Tibial artery (tissue), 4 donors: ENCODE results near the gene IGFN1.
"Not testable (repeated sequence)": the region's sequence is repeated elsewhere in the genome, so short reads cannot be mapped to it uniquely, and the experiment has no call there.

Experiments
- DNase-seq, 2 donors: peaks; one replicate each; pipeline ENCODE4 v3.0.0-alpha.2; 2019
- H3K27ac ChIP-seq, 2 donors: fragments of 200-600 bp; sonication (generic) in 1 of 2; 1 replicate in 1 of 2; 2 replicates in 1 of 2; pipeline ENCODE4 v1.5.1; 2018 to 2019; ENCODE audit warnings: mild to moderate bottlenecking in 1 of 2
- H3K27me3 ChIP-seq, 2 donors: fragments of 200-600 bp; sonication (generic) in 1 of 2; one replicate each; pipeline versions ENCODE4 v1.5.1 to v1.6.0; 2016 to 2019
- H3K36me3 ChIP-seq, 3 donors: fragments of 200-600 bp; sonication (generic) in 2 of 3; one replicate each; pipeline ENCODE4 v1.5.1; 2016 to 2019; ENCODE audit warnings: mild to moderate bottlenecking in 2 of 3
- H3K4me1 ChIP-seq, 4 donors: fragments of 200-600 bp; sonication (generic) in 2 of 4; 1 replicate in 3 of 4; 2 replicates in 1 of 4; pipeline ENCODE4 v1.5.1; 2016 to 2019
- H3K4me3 ChIP-seq, 2 donors: fragments of 200-600 bp; sonication (generic) in 1 of 2; 1 replicate in 1 of 2; 2 replicates in 1 of 2; pipeline ENCODE4 v1.5.1; 2018 to 2019; ENCODE audit warnings: mild to moderate bottlenecking in 2 of 2
- H3K9me3 ChIP-seq, 3 donors: fragments of 200-600 bp; sonication (generic) in 1 of 3; one replicate each; pipeline ENCODE4 v1.5.1; 2016 to 2019
- intact Hi-C: fragments of 100-400 bp; cut with DNase I; formaldehyde crosslinking; loops from one replicate; pipeline ENCODE4 v1.15.0; 2023; ENCODE audit warnings: low total_unique reads
- TF ChIP-seq, protein P1 (sequence below), 2 experiments: fragments of 200-600 bp in 1 of 2; fragments of 450-650 bp in 1 of 2; IDR thresholded peaks; one replicate each; pipeline ENCODE4 v1.5.1; 2017 to 2019; ENCODE audit warnings: antibody characterized with exemption in 2 of 2, mild to moderate bottlenecking in 1 of 2, moderate library complexity in 1 of 2

IGFN1 gene

DNA sequence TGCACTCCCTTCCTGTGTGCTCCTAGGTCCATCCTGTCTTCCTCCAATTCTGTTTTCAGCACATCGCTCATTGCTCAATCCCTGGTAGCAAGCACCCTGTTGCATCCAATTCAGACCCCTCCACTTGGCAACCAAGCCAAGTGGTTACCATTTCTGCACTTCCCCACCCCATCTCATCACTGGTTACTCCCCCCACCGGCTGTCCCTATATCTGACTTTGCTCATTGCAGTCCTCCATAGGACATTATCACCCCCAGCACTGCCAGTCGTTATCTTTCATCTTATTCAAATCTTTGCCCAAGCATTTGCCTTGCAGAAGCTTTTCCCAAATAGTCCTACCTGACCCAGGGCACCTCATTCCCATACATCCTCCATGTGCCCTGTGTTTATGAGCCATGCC lies 34.3 kb upstream of the IGFN1 start:
- peaks cover 3 to 4% (median 4%) of the 10 kb centered on the region in 3 donors for H3K36me3 ChIP-seq
- TF ChIP-seq, protein P1, sequence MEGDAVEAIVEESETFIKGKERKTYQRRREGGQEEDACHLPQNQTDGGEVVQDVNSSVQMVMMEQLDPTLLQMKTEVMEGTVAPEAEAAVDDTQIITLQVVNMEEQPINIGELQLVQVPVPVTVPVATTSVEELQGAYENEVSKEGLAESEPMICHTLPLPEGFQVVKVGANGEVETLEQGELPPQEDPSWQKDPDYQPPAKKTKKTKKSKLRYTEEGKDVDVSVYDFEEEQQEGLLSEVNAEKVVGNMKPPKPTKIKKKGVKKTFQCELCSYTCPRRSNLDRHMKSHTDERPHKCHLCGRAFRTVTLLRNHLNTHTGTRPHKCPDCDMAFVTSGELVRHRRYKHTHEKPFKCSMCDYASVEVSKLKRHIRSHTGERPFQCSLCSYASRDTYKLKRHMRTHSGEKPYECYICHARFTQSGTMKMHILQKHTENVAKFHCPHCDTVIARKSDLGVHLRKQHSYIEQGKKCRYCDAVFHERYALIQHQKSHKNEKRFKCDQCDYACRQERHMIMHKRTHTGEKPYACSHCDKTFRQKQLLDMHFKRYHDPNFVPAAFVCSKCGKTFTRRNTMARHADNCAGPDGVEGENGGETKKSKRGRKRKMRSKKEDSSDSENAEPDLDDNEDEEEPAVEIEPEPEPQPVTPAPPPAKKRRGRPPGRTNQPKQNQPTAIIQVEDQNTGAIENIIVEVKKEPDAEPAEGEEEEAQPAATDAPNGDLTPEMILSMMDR (IDR thresholded peaks at IDR 0.05) = no peak
- DNase-seq = no peak
- peaks cover 0 to 18% of the 10 kb centered on the region in 2 donors for H3K27me3 ChIP-seq
- no peak overlapping the region for H3K27ac ChIP-seq
- no peak overlapping the region for H3K4me3 ChIP-seq
- intact Hi-C loops = no loop called here
- H3K9me3 ChIP-seq = no peaks in the 10 kb centered on the region
- peaks cover 4 to 19% (median 16%) of the 10 kb centered on the region in 4 donors for H3K4me1 ChIP-seq

DNA sequence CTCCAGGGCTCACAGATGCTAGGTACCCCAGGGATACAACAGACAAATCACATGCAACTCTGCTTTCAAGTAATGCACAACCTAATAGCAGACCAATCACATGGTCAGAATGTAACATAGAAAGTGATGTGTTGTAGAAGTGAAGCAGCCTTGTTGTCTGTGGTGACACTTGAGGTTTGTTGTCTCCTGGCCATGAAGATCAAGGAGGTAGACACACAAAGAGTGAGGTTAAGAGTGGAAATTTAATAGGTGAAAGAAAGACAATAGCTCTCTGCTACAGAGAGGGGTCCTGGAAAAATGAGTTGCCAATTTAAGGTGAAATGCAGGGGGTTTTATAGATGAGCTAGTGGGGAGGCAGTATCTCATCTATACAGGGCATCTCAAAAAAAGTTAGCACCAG lies 33.8 kb upstream of the IGFN1 start:
- TF ChIP-seq, protein P1 (IDR thresholded peaks at IDR 0.05) = no peak
- DNase-seq = no peak
- Histone ChIP-seq H3K27ac (no peak overlapping the region), H3K36me3 (no peaks in the 10 kb centered on the region), H3K4me3 (no peak overlapping the region), H3K9me3 (no peaks in the 10 kb centered on the region), H3K4me1 (peaks cover 4 to 19% (median 16%) of the 10 kb centered on the region in 4 donors), H3K27me3 (peaks cover 0 to 18% of the 10 kb centered on the region in 2 donors)
- intact Hi-C loops = no loop called here

GRCh38 chr1:201157949-201158348 lies 32.7 kb upstream of the IGFN1 start:
- Histone ChIP-seq H3K4me1 (peaks cover 4 to 13% (median 13%) of the 10 kb centered on the region in 4 donors), H3K36me3 (no peaks in the 10 kb centered on the region), H3K4me3 (no peak overlapping the region), H3K9me3 (no peaks in the 10 kb centered on the region), H3K27me3 (peaks cover 0 to 18% of the 10 kb centered on the region in 2 donors), H3K27ac (no peak overlapping the region)
- intact Hi-C loops = no loop called here
- no peak for DNase-seq
- TF ChIP-seq, protein P1 (IDR thresholded peaks at IDR 0.05) = no peak

DNA sequence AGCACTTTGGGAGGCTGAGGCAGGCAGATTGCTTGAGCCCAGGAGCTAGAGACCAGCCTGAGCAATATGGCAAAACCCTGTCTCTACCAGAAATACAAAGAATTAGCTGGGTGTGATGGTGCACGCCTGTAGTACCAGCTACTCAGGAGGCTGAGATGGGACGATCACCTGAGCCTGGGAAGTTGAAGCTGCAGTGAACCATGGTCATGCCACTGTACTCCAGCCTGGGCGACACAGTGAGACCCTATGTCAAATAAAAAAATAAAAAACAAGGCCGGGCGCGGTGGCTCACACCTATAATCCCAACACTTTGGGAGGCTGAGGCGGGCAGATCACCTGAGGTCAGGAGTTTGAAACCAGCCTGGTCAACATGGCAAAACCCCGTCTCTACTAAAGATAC lies 27.6 kb upstream of the IGFN1 start:
- H3K36me3 ChIP-seq, intact Hi-C loops, DNase-seq, H3K4me3 ChIP-seq, H3K4me1 ChIP-seq, H3K9me3 ChIP-seq, H3K27ac ChIP-seq: not testable (repeated sequence)
- H3K27me3 ChIP-seq = peaks cover 0 to 11% of the 10 kb centered on the region in 2 donors

DNA sequence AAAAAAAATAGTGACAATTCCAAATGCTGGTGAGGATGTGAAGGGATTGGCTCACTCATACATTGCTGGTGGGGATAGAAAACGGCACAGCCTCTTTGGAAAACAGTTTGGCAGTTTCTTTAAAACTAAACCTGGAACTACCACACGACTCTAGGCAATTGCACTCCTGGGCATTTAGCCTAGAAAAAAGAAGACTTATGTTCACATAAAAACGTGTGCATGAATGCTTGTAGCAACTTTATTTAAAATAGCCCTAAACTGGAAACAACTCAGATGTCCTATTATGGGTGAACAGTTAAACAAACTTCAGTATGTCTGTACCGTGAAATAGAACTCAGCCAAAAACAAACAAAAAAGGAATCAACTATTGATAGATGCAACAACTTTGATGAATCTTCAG lies 26.9 kb upstream of the IGFN1 start:
- TF ChIP-seq, protein P1 (IDR thresholded peaks at IDR 0.05) = no peak
- intact Hi-C loops = no loop called here
- Histone ChIP-seq H3K27ac (no peak overlapping the region), H3K27me3 (peaks cover 0 to 6% of the 10 kb centered on the region in 2 donors), H3K36me3 (no peaks in the 10 kb centered on the region), H3K4me1 (no peaks in the 10 kb centered on the region), H3K4me3 (no peak overlapping the region), H3K9me3 (no peaks in the 10 kb centered on the region)
- no peak for DNase-seq

- intact Hi-C loops = no loop called here
- no peaks in the 10 kb centered on the region for H3K36me3 ChIP-seq
- TF ChIP-seq, protein P1 (IDR thresholded peaks at IDR 0.05) = no peak
Measured at GRCh38 chr1:201164645-201165044, 26.0 kb upstream of the IGFN1 start.

More at GRCh38 chr1:201164645-201165044, 26.0 kb upstream of the IGFN1 start:
- no peak overlapping the region for H3K27ac ChIP-seq
- no peaks in the 10 kb centered on the region for H3K9me3 ChIP-seq
- no peak overlapping the region for H3K4me3 ChIP-seq
- no peak for DNase-seq
- no peaks in the 10 kb centered on the region for H3K4me1 ChIP-seq
- H3K27me3 ChIP-seq = peaks cover 0 to 4% of the 10 kb centered on the region in 2 donors
